HG03097 (cell line): Measurements from ENCODE around the gene E2F2.

Source experiments
- ATAC-seq: cut with Tn5 transposase; IDR thresholded peaks from one replicate; pipeline ENCODE4 v1.9.1; 2021; ENCODE audit not compliant: unreplicated experiment, low FRiP score

E2F2 gene

DNA sequence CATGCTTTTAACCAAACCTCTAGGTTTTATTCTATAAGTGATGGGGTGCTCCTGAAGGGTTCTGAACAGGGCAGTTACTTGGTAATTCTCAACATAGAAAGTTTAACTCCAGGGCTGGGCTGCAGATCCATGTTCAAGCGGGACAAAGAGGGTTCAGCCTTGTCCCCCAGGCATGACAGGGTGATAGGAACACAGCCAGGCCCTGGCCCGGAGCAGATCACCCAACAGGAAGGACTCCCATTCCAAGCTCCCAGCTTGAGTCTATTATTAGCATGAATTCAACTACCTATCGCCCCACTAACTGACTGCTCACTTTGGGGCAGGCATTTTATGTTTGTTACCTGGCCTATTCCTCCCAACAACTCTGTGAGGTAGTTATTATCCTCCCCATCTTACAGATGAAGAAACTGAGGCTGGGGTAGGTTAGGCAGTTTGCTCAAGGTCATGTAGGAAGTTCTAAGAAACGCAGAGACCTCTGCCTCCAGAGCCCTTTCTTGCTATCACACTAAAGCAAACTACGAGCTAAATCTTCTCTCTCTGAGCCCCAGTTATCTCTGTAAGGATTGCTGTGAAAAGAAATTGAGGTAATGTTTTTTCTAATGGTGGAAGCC lies 61.6 kb downstream of the E2F2 start:
- ATAC-seq = no peak

DNA sequence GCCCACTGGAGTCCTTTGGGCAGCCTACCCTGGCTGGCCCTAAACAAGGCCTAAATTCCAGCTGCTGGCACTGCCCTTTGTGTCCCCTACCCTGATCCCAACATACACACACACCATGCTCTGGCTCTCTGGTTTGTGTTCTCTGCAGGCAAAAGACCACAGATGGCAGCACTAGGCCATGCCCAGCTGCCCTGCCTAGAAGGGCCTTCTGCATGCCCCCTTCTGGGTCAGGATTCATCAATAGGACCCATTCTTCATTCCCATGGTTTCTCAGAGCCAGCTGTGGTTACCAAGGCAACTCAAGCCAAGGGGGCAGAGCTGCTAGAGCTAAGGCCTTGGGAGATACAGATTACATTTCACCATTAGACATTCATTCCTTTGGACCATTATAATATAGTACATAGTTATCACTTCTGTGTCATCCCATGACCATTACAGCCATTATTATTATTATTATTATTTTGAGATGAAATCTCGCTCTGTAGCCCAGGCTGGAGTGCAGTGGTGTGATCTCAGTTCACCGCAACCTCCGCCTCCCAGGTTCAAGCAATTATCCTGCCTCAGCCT lies 64.5 kb downstream of the E2F2 start:
- no peak for ATAC-seq

DNA sequence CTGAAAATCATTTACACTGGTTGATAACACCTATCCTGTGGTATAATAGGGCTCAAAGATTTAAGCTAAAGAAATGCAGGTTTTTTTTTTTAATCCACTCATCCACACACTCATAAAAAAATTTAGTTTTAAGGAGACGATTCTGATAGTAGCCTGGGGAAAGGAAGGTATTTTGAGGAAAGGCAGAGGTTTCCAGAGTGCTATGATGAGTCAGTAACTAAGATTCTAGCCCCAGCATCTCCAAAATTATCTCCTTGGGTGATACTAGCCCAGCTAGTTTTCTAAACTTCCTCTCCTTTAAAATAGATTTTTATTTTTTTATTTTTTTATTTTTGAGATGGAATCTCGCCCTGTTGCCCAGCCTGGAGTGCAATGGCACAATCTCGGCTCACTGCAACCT lies 67.7 kb downstream of the E2F2 start:
- no peak for ATAC-seq

DNA sequence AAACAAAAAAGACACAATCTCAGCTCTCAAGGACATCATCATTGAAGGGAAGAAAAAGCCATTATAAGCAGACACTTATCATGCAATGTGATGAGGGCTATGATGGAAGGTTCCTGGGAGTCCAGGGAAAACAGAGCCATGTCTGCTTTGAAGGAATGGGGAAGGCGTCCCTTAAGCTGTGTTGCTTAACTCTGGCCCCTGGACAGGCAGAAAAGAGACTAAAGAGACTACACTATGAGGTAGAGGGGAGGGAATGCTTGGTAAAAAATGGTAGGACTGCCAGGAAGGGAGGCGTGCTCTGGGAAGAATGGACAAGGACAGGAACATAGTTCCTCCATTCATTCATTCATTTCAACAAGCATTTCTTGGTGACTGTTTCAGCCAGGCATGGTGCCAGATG lies 68.3 kb downstream of the E2F2 start:
- no peak for ATAC-seq

DNA sequence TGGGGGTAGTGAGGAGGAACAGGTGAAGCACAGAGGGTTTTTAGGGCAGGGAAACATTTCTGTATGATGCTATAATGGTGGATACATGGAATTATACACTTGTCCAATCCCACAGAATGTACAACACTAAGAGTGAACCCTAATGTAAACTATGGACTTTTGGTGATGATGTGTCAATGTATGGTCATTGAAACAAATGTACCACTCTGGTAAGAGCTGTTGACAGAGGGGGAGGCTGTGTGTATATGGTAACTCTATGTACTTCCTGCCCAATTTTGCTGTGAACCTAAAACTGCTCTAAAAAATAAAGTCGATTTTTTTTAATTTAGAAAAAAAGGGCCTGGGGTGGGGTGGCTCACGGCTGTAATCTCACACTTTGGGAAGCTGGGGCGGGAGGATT lies 70.0 kb downstream of the E2F2 start:
- no peak for ATAC-seq

DNA sequence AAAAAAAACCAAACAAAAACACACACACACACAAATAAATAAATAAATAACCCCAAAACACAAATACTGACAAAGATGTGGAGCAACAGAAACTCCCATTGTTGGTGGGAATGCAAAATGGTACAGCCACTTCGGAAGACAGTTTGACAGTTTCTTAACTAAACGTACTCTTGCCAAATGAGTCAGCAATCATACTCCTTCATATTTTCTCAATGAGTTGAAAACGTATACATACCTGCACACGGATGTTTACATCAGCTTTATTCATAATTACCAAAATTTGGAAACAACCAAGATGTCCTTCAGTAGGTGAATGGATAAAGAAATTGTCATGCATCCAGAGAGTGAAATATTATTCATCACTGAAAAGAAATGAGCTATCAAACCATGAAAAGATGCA lies 70.5 kb downstream of the E2F2 start:
- ATAC-seq = no peak

DNA sequence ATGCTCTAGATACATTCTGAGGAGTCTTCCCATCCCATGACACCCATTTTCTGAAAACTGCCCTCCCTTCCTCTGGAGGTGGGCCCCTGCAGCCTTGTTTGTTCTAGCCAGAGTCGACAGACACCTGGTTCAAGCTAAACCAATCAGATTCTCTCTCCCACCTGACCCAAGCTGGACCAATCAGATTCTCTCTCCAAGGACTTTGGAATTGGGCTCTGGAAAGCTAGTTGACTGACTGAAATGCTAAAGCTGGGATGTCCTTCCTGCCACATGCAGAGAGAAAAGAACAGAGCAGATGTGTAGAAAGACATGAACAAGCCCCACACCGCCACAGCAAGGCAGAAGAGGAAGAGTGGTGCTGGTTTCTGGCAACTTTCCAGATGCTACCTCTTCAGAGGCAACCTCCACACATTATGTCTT lies 71.7 kb downstream of the E2F2 start:
- no peak for ATAC-seq
